GM11168 (cell line): ENCODE measurements around the gene DYNLL1.
"Not testable (repeated sequence)": the region's sequence is repeated elsewhere in the genome, so short reads cannot be mapped to it uniquely, and the experiment has no call there.

Experiments
- in situ Hi-C: fragments of 300-500 bp; cut with MboI; formaldehyde crosslinking; loops from one replicate; pipeline ENCODE4 v1.12.0; 2022; ENCODE audit warnings: low sequenced_read_pairs; ENCODE audit not compliant: unreplicated experiment

DYNLL1 gene

GRCh38 chr12:120504587-120504986, 8.7 kb downstream of the DYNLL1 start:
- in situ Hi-C loops = no loop called here

- in situ Hi-C loops = no loop called here
These were observed 12.6 kb downstream of the DYNLL1 start for GRCh38 chr12:120508537-120508936.

- in situ Hi-C loops = no loop called here
These were observed 18.1 kb downstream of the DYNLL1 start for GRCh38 chr12:120514002-120514401.

GRCh38 chr12:120515496-120515895, 19.6 kb downstream of the DYNLL1 start:
- in situ Hi-C loops = no loop called here

- in situ Hi-C loops = not testable (repeated sequence)
These were observed 23.4 kb downstream of the DYNLL1 start for GRCh38 chr12:120519324-120519723.

GRCh38 chr12:120522568-120522967, 26.7 kb downstream of the DYNLL1 start:
- in situ Hi-C loops = no loop called here

GRCh38 chr12:120528861-120529525, 33.1 kb downstream of the DYNLL1 start, which contains the start of gene COQ5:
Gene COQ5, minus strand, starts transcription at chr12:120529158. Its CDS starts 17 bp downstream, at chr12:120529141.
- in situ Hi-C loops = no loop called here

GRCh38 chr12:120529641-120530417, 33.9 kb downstream of the DYNLL1 start:
- in situ Hi-C loops = no loop called here

GRCh38 chr12:120530418-120530761, 34.5 kb downstream of the DYNLL1 start:
- in situ Hi-C loops = not testable (repeated sequence)

GRCh38 chr12:120532701-120533238, 36.9 kb downstream of the DYNLL1 start:
- in situ Hi-C loops = no loop called here

- in situ Hi-C loops = no loop called here
These were observed 38.3 kb downstream of the DYNLL1 start, which contains the start of gene RNF10 for GRCh38 chr12:120534203-120534702. Gene RNF10, plus strand, starts transcription at chr12:120534356. Its CDS starts 456 bp downstream, at chr12:120534812.

GRCh38 chr12:120534703-120535655, 39.1 kb downstream of the DYNLL1 start:
- in situ Hi-C loops = no loop called here

GRCh38 chr12:120536064-120536791, 40.3 kb downstream of the DYNLL1 start:
- in situ Hi-C loops = no loop called here

GRCh38 chr12:120537856-120538220, 41.9 kb downstream of the DYNLL1 start:
- in situ Hi-C loops = no loop called here

- in situ Hi-C loops = no loop called here
These were observed 42.6 kb downstream of the DYNLL1 start for GRCh38 chr12:120538281-120539156.

GRCh38 chr12:120539303-120539702, 43.4 kb downstream of the DYNLL1 start:
- in situ Hi-C loops = no loop called here

GRCh38 chr12:120540445-120540844, 44.5 kb downstream of the DYNLL1 start:
- in situ Hi-C loops = no loop called here

- in situ Hi-C loops = no loop called here
These were observed 46.3 kb downstream of the DYNLL1 start for GRCh38 chr12:120542166-120542565.
